GM19372 (cell line): Measurements from ENCODE around the gene FHIT.

Source experiments
- ATAC-seq: cut with Tn5 transposase; IDR thresholded peaks from one replicate; pipeline ENCODE4 v1.9.1; 2021; ENCODE audit warnings: mild to moderate bottlenecking, low read depth, moderate library complexity; ENCODE audit not compliant: unreplicated experiment

The FHIT gene

GRCh38 chr3:61177450-61177849, 73.8 kb downstream of the FHIT start:
- ATAC-seq: no peak

DNA sequence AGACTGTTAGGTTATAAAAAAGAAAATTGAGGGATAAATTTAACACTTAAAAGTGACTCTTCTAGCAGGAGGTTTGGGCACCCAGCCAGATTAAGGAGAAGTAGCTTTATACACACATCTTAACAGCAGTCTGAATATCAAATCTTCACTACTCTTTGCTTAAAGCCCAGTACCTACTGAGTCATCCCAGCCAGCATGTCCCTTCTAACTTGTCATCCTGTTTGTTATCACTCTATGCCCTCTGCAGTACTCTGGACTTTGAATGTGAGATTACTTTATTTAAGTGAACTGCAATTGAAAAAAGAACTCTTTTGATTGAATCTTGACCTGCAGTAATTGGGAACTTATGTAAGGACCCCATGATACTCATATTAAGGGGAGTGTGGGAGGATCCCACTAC, 77.6 kb downstream of the FHIT start:
- no peak for ATAC-seq

DNA sequence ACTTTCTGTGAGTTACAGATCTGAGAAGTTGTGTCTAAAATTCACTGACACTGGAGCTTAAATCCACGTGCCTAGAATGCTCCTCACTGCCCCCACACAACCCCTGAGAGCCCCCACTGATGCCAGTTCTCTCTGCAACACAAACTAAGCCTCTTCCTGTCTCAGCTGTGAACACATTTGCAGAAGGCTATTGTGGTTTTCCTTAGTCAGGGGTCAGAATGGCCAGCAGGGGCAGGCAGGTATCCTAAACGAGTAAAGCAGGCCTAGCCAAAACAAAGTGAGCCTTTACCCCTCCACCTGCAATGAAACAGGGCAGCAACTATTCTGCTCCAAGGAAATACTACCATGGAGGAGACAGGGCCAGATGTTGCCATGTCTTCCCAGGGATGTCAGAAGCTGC, 78.6 kb downstream of the FHIT start:
- ATAC-seq: no peak

- ATAC-seq: no peak
Observed at GRCh38 chr3:61172203-61172602, 79.0 kb downstream of the FHIT start.

DNA sequence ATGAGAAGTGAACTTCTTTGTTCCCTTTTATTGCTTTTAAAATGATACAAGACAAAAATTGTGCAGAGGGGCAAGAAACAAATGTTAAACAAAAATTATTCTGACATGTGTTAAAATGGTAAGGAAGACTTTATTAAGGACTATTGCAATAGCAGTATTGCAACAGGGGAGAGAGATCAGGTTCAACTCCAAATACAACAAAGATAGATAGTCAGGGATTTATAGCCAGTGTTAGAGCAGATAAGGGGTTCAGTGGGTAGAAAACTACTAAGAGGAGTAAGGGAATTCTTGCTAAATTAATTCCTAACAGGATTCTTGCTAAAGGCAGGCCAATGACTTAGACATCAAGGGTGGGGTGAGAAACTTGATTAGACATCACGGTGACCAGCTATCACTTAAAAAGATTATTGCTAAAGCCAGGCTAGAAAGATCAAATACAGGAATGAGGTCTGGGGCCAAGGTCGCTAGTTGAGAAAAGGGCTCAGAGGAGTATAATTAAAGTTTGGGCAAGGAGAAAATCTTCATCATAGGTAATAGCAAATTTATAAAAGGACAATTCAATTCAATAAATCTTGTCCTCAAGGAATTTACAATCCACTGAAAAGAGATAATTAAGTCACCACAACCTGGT, 81.5 kb downstream of the FHIT start:
- no peak for ATAC-seq

DNA sequence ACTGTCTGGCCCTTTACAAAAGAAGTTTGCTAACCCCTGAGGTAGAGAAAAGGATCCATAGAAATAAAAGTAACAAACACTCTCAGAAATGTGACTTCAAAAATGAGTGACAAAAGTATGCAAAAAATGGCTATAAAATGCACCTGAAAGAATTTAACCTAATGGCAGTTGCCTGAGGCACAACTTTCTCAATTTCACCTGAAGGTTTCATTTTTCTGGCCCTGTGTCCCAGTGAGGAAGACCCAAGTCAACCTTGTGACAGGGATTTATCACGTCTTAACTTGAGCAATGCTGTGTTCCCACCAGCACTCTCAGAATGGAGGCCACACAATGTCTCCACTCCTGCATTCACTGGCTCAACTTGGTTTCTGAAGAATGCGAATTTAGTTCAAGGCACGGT, 83.0 kb downstream of the FHIT start:
- ATAC-seq: no peak

- no peak for ATAC-seq
Observed at GRCh38 chr3:61162965-61163364, 88.3 kb downstream of the FHIT start.

GRCh38 chr3:61158667-61159066, 92.6 kb downstream of the FHIT start:
- ATAC-seq: no peak

- no peak for ATAC-seq
Observed at GRCh38 chr3:61158216-61158615, 93.0 kb downstream of the FHIT start.

DNA sequence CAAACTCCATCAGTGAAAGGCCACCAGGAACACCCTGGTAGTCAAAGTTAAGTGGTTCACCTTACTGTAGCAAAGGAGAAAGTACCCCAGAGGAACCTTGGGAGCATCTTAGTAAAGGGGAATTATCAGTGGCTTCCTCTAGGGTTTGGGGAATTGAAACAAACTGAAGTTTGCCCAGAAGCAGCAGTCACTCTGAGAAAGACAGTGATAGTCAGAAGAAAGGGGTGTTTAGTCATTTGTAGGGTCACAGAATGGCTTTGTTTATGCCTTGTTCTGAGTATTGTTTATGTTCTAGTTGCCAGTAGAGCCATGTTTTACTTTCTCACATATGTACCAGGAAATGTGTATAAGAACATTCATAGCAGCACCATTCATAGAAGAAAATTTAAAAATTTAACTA, 93.8 kb downstream of the FHIT start:
- ATAC-seq: peak; percentile 59

DNA sequence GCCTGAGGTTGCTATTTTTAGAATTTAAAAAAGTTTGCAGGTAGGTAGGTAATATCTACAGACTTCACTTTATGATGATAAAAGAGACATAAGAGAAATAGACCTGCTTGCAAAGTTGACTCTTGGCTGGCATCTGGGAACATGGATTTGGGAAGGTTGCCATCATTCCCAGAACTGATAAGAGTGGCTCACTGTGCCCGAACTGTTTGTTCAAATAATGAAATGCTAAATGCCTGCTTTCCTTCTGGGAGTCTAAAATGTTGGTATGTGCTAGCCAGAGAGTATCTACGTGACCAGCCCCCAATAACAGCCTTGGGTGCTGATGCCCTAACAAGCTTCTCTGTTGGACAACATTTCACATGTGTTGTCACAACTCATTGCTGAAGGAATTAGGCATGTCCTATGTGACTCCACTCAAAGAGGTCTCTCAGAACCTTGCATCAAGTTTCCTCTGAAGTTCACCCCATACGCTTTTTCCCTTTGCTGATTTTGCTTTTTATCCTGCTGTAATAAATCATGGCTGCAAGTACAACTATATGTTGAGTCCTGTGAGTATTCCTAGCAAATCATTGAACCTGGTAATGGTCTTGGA, 95.5 kb downstream of the FHIT start:
- ATAC-seq: no peak

DNA sequence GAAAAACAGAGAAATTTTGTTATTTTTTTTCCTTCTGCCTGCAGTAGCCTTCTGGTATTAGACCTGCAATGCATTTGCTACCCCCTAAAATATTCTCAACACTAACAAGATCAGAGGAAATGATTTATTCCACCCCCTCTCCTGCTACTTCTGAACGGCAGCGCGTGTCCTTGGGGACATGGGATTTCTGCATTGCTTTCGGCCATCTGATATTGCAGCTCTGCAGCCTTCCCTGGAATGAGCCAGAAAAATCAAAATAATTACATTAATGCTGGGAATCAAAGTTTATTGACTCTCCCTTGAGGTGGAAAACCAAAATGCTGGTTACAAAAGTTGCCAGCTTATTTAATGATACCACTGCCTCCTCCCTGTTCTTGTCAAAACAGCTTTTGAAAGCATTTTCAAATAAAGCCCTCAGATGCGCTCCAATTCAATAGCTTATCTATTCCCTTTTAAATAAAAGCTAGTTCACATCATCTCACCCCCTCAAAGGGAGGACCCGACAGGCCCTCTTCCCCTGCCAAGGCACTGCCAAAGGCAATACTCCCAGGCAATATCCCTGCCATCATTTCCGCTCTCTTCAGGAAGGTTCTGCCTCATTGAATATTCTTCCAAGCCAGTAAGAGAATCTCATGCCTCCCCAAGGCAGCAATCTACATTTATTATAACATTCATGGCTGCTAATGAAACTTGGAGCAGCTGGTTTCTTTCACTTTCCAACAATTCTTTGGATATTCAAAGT, 96.6 kb downstream of the FHIT start:
- ATAC-seq: no peak

- no peak for ATAC-seq
Observed at GRCh38 chr3:61152071-61152470, 99.2 kb downstream of the FHIT start.

DNA sequence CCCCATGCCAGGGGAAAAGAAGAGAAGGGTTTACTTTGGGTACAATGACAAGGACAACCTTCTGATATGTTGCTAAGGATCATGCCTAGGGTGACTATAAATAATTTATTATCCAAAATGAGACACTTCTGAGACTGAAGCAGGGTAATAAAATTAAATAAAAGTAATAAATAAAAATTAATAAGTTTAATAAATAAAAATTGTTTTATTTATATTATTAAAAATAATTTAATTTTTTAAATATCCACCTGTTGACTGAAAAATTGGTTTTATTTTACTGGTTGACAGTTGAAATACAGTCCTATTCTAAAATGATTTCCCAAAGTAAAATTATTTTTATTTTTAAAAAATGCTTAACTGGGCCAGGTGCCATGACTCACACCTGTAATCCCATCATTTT, 102.0 kb downstream of the FHIT start:
- no peak for ATAC-seq

DNA sequence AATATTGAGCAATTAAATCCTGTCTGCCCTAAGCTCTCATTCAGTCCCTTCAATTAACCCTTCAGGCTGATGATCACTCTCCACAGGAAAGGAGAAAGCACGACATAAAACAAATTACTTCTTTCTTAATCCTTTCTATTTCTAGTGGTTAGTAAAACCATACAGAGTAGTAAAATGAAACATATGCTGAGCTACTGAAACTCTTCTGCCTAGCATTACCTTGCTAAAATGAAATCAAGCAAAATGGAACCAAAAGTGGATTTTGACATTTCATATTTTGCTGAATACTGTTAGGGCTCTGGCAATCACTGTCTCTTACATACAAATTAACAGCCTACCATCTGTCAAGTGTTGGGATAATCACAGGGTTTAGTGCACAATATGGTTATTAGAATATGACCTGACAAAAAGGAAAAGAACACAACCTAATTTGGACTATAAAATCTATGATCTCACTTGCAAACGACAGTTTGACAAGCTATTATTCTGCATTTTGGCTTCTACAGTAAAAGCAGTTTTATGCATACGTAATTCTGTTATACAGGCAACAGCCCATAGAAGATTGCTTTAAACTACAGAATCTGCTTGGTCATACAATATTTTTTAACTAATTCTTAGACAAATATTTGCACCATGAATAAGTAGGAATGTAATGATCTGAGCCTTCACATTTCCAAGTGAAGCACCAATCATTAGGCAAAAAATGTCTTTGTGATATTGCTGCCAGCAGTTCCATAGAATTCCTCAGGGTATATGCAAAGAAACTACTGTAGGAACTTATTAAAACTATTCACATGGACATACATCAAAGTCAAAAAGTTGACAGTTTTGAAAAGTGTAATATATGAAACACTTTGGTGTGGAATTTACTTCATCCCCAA, 105.0 kb downstream of the FHIT start:
- no peak for ATAC-seq

DNA sequence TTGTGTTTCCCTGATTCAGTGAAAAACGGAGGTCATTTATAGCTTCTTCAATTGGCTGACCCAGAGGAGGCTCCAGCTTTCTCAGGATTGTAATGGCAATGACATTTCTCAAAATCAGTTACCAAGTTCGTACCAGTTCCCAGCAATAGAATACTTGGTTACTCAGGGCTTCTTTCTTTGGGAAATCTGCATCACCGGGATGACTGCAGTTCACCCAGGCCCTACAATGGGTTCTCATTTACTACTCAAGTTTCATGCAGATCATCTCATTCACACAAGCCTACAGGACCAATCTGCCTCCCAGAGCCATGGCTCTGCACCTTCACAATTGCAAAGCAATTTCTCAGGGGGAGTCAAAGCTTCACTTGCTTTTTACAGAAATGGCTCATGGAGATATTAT, 109.6 kb downstream of the FHIT start:
- no peak for ATAC-seq

DNA sequence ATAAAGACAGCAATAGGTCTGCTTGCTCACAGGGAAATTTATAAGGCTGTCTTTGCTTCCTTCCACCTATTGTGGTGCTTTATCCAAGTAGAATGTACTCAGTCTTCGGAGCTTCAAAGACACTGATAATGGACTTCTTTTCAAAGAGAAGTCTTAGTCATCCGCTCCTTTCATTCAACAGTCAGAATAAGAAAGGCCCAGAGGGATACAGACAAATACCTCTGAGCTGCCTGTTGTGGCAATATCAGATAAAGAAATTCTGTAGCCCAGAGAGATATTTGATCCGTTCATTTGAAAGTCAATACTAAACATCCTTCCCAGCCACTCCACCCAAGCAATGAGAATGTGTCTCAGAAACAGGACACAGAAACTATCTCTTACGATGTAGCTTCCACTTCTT, 110.0 kb downstream of the FHIT start:
- no peak for ATAC-seq

- ATAC-seq: no peak
Observed at GRCh38 chr3:61139686-61140085, 111.6 kb downstream of the FHIT start.

DNA sequence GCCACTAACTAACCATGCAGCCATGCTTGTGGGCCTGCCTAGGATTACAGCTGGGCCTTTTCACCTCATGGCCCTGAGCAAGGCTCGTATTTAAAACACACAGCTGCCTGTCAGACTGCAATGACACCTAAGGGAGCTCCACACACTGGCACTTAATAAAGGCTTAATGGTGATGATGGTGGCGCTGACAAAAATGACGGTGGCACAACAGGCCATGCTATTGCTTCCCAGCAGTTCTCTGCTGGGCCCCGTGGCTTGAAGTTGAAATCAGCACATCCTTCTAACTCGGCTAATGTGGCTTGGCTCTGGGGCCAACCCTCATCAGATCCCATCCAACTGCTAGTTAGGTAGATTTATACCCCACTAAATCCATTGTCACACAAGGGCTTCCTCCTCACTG, 112.9 kb downstream of the FHIT start:
- no peak for ATAC-seq

GRCh38 chr3:61136191-61136590, 115.1 kb downstream of the FHIT start:
- no peak for ATAC-seq

- ATAC-seq: no peak
Observed at GRCh38 chr3:61134532-61134931, 116.7 kb downstream of the FHIT start.
